ENCODE results near the gene SMIM34.
"Not testable (repeated sequence)": the region's sequence is repeated elsewhere in the genome, so short reads cannot be mapped to it uniquely, and the experiment has no call there.

DNA sequence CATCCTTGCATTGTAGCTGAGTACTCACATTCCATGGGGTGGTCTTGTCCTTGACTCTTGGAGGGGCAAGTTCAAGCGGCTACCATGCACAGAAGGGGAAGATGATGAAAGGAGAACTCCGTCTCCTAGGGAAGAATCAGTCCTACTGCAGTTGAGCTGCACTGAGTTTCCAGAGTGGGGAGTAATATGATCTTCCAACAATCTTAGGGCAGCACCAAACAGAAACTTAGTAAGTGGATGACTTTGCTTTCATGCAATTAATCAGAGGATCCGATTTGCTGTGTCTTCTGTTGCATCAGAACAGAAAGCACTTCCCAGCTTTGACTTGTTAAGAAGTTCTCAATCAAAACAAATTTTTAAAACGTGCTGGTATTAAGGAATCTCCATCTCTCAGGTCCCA lies at the start of gene SMIM34:
- TF ChIP-seq, protein P1, sequence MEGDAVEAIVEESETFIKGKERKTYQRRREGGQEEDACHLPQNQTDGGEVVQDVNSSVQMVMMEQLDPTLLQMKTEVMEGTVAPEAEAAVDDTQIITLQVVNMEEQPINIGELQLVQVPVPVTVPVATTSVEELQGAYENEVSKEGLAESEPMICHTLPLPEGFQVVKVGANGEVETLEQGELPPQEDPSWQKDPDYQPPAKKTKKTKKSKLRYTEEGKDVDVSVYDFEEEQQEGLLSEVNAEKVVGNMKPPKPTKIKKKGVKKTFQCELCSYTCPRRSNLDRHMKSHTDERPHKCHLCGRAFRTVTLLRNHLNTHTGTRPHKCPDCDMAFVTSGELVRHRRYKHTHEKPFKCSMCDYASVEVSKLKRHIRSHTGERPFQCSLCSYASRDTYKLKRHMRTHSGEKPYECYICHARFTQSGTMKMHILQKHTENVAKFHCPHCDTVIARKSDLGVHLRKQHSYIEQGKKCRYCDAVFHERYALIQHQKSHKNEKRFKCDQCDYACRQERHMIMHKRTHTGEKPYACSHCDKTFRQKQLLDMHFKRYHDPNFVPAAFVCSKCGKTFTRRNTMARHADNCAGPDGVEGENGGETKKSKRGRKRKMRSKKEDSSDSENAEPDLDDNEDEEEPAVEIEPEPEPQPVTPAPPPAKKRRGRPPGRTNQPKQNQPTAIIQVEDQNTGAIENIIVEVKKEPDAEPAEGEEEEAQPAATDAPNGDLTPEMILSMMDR (IDR thresholded peaks at IDR 0.05; ENCODE audit: borderline replicate concordance, extremely low read depth, low read length, poor library complexity, severe bottlenecking), result not testable (repeated sequence)
- not testable (repeated sequence) for TF ChIP-seq EZH2 (IDR thresholded peaks at IDR 0.05; ENCODE audit: borderline replicate concordance, low read depth, low read length, severe bottlenecking)

Data from DND-41 (cell line).